ENCODE results near the gene NTSR2.

DNA sequence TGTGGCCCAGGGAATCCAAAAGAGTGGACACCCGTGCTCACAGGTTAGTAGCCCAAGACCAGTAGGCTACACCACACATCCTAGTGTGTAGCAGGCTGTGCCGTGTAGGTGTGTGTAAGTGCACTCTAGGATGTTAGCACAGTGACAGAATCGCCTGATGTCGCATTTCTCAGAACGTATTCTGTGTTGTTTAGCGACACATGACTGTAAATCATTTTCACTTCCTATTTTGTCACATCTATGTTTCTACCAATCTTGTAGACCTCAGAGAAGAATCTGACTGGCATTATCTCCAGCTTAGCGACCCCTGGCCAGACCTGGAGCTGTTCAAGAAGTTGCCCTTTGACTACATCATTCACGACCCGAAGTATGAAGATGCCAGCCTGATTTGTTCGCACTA lies 45.1 kb downstream of the NTSR2 start:
- no peak for TF ChIP-seq CTCF (conservative IDR thresholded peaks at IDR 0.05; ENCODE audit: low read length)
- no peak for TF ChIP-seq EZH2phosphoT487 (IDR thresholded peaks at IDR 0.05; ENCODE audit: borderline replicate concordance, low read depth, low read length)

All from OCI-LY7 (cell line).